Pancreas (tissue), 10 donors: ENCODE data around the gene IDH3A. TPM values are rescaled to one million over a fixed set of nuclear protein-coding genes. Genes with fewer than 3 reads are reported as not detected.
A peak's percentile ranks its signal among the peaks of the same experiment; 100 is the strongest.

Experiments
- ATAC-seq, 4 donors: fragments of 200-7000 bp; cut with Tn5 transposase; one replicate each; pipeline versions ENCODE4 v1.8.0 to v1.9.1; 2020; ENCODE audit warnings: mild to moderate bottlenecking in 4 of 4, moderate library complexity in 4 of 4
- DNase-seq, 6 donors: peaks; one replicate each; pipeline ENCODE4 v3.0.0-alpha.2; 2020
- FAIRE-seq: peaks from 2 replicates; lab custom pipeline; 2012; peaks lifted over from hg19 to GRCh38; lab: Jason Lieb, UNC
- H3K27ac ChIP-seq, 4 donors: fragments of 200-600 bp; sonication (generic); 1 replicate in 3 of 4; 2 replicates in 1 of 4; pipeline versions ENCODE4 v1.5.0 to v1.8.0; 2020
- H3K27me3 ChIP-seq, 4 donors: fragments of 200-600 bp; one replicate each; pipeline ENCODE4 v1.8.0; 2021
- H3K36me3 ChIP-seq, 3 donors: fragments of 200-600 bp; sonication (generic) in 1 of 3; one replicate each; pipeline versions ENCODE4 v1.5.0 to v1.8.0; 2020 to 2021
- H3K4me1 ChIP-seq, 3 donors: fragments of 200-600 bp; one replicate each; pipeline ENCODE4 v1.8.0; 2021
- H3K4me3 ChIP-seq, 4 donors: fragments of 200-600 bp; sonication (generic) in 2 of 4; one replicate each; pipeline versions ENCODE4 v1.5.0 to v1.8.0; 2020 to 2021
- H3K9me3 ChIP-seq, 4 donors: fragments of 200-600 bp; one replicate each; pipeline ENCODE4 v1.8.0; 2021
- CTCF ChIP-seq, 4 donors: fragments of 200-600 bp; sonication (generic) in 3 of 4; IDR thresholded peaks; one replicate each; pipeline versions ENCODE4 v1.5.0 to v1.8.0; 2021; ENCODE audit warnings: antibody characterized with exemption in 4 of 4
- WGBS, 2 donors: extraction: QIAGEN DNeasy Blood & Tissue Kit; methylation state at CpG; one replicate each; pipeline ENCODE4 v1.1.7; 2013; 5-methylcytosine and 5-hydroxymethylcytosine counted together
- intact Hi-C, 3 donors: fragments of 100-400 bp; cut with DNase I; formaldehyde crosslinking; loops; one replicate each; pipeline versions ENCODE4 v1.11.1 to v1.14.2; 2022
- polyA plus RNA-seq, 2 donors: library from polyadenylated mRNA; stranded (reverse); fragments of 200-250 nt; gene quantifications; one replicate each; pipeline ENCODE4 v1.2.3, GENCODE V29; 2013
- total RNA-seq, 6 donors: library from RNA; stranded (reverse); fragmentation: NEBNext Ultra II Directional in 4 of 6; extraction: Animal tissue kit (Norgen Biotek cat#: 25700) in 4 of 6; gene quantifications; one replicate each; pipeline versions ENCODE4 v1.2.1 to v1.2.4, GENCODE V29; 2021 to 2023
- donor health status: healthy with polysubstance abuse.
- donor health status: DM: no; HTN: no; CAD: no; lungs with moderate emphysema.
- donor health status: DM: no; HTN: no; CAD: no.
- donor health status: control.
- donor health status: control.
- donor health status: Bipolar disorder and iron deficiency.
- donor health status: DM: yes; HTN: yes; CAD: no.
- donor health status: DM: no; HTN: no; CAD: no.
- donor health status: DM: no; HTN: no; CAD: no.
- donor health status: DM: yes; HTN: yes; CAD: no.

The IDH3A gene
- total and polyA plus RNA-seq, 8 donors = 10.2 to 32.1 (median 24.8) TPM

- WGBS, 2 donors = 84 to 85% methylated on average over 15 of the region's 15 CpGs
- Histone ChIP-seq H3K9me3 (no peaks in the 10 kb centered on the region), H3K4me1 (no peaks in the 10 kb centered on the region), H3K4me3 (no peak overlapping the region), H3K27ac (no peak overlapping the region), H3K27me3 (no peaks in the 10 kb centered on the region), H3K36me3 (no peaks in the 10 kb centered on the region)
- peak in 2 of 6 donors; percentile 5 to 11 for DNase-seq
- no peak for ATAC-seq
- no peak for TF ChIP-seq CTCF (IDR thresholded peaks at IDR 0.05)
- intact Hi-C loops = loop anchor here in 1 of 3 donors (10.0 kb wide), 1 partner anchor 69 kb away; no protein-coding TSS in a partner anchor
- FAIRE-seq = no peak
Observed at GRCh38 chr15:78193731-78194567, 44.8 kb downstream of the IDH3A start.

- no peak overlapping the region for H3K27ac ChIP-seq
- 85 to 91% methylated on average over 15 of the region's 15 CpGs for WGBS, 2 donors
- TF ChIP-seq CTCF (IDR thresholded peaks at IDR 0.05) = no peak
- no peaks in the 10 kb centered on the region for H3K36me3 ChIP-seq
- no peaks in the 10 kb centered on the region for H3K4me1 ChIP-seq
- no peak for FAIRE-seq
- DNase-seq = peak in 1 of 6 donors; percentile 4
- H3K27me3 ChIP-seq = no peaks in the 10 kb centered on the region
- intact Hi-C loops = loop anchor here in 1 of 3 donors (10.0 kb wide), 1 partner anchor 70 kb away; no protein-coding TSS in a partner anchor
- no peak for ATAC-seq
- H3K4me3 ChIP-seq = no peak overlapping the region
- no peaks in the 10 kb centered on the region for H3K9me3 ChIP-seq
Observed at GRCh38 chr15:78194568-78194925, 45.4 kb downstream of the IDH3A start.

- Histone ChIP-seq H3K4me1 (no peaks in the 10 kb centered on the region), H3K27me3 (no peaks in the 10 kb centered on the region), H3K27ac (no peak overlapping the region), H3K36me3 (no peaks in the 10 kb centered on the region), H3K9me3 (no peaks in the 10 kb centered on the region), H3K4me3 (no peak overlapping the region)
- ATAC-seq = peak; percentile 82 to 98 (median 93)
- peak in 2 of 6 donors; percentile 15 to 48 for DNase-seq
- TF ChIP-seq CTCF (IDR thresholded peaks at IDR 0.05) = peak; percentile 56 to 73 (median 66)
- FAIRE-seq = no peak
- intact Hi-C loops = loop anchor here in 2 of 3 donors (5.0 to 10.0 kb wide), 2 partner anchors 71 to 83 kb away; no protein-coding TSS in a partner anchor
- WGBS, 2 donors = 17 to 19% methylated on average over 7 of the region's 7 CpGs
Observed at GRCh38 chr15:78195735-78196201, 46.6 kb downstream of the IDH3A start.

GRCh38 chr15:78197632-78198031 lies 48.5 kb downstream of the IDH3A start:
- no peak overlapping the region for H3K4me3 ChIP-seq
- 63 to 65% methylated on average over 6 to 7 of the region's 7 CpGs for WGBS, 2 donors
- no peaks in the 10 kb centered on the region for H3K27me3 ChIP-seq
- no peaks in the 10 kb centered on the region for H3K4me1 ChIP-seq
- ATAC-seq (no peak), DNase-seq (peak in 1 of 6 donors; percentile 1), FAIRE-seq (no peak)
- no peak for TF ChIP-seq CTCF (IDR thresholded peaks at IDR 0.05)
- no peaks in the 10 kb centered on the region for H3K9me3 ChIP-seq
- H3K36me3 ChIP-seq = no peaks in the 10 kb centered on the region
- intact Hi-C loops = loop anchor here in 2 of 3 donors (5.0 to 10.0 kb wide), 2 partner anchors 73 to 85 kb away; no protein-coding TSS in a partner anchor
- no peak overlapping the region for H3K27ac ChIP-seq
